Hepatic stellate cell (primary cell): Measurements from ENCODE around the gene ADD1.
"Not testable (repeated sequence)": the region's sequence is repeated elsewhere in the genome, so short reads cannot be mapped to it uniquely, and the experiment has no call there.

Experiments used
- DNase-seq: peaks from one replicate; pipeline ENCODE4 v3.0.0; 2011; ENCODE audit warnings: low spot score

ADD1 gene

DNA sequence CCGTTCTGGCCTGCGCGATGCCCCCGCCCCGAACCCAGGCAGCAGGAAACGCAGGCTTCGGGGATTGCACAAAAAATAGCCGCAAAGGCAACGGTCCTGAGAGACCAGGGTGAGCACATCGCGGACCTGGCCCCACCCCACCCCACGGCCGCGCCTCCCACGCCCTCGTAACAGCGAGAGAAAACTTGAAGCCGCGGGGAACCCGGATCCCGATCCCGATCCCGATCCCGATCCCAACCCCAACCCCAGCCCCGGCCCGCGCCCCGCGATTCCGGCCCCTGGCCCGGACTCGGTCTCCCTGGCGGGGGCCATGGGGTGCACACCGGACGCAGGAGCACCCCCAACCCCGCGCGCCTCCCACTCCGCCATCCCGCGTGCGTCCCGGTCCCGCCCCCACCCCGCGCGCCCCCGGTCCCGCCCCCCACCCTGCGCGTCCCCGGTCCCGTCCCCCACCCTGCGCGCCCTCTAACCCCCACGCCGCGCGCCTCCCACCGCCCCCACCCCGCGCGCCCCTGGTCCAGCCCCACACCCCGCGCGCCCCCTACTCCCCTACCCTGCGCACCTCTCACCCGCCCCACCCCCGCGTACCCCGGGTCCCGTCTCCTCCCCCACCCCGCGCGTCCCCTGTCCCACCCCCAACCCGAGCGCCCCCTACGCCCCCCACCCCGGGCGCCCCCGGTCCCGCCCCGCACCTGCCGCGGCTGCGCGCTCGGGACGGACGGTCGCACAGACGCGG is 90.6 kb downstream of the ADD1 start:
- DNase-seq, result peak; percentile 77

DNA sequence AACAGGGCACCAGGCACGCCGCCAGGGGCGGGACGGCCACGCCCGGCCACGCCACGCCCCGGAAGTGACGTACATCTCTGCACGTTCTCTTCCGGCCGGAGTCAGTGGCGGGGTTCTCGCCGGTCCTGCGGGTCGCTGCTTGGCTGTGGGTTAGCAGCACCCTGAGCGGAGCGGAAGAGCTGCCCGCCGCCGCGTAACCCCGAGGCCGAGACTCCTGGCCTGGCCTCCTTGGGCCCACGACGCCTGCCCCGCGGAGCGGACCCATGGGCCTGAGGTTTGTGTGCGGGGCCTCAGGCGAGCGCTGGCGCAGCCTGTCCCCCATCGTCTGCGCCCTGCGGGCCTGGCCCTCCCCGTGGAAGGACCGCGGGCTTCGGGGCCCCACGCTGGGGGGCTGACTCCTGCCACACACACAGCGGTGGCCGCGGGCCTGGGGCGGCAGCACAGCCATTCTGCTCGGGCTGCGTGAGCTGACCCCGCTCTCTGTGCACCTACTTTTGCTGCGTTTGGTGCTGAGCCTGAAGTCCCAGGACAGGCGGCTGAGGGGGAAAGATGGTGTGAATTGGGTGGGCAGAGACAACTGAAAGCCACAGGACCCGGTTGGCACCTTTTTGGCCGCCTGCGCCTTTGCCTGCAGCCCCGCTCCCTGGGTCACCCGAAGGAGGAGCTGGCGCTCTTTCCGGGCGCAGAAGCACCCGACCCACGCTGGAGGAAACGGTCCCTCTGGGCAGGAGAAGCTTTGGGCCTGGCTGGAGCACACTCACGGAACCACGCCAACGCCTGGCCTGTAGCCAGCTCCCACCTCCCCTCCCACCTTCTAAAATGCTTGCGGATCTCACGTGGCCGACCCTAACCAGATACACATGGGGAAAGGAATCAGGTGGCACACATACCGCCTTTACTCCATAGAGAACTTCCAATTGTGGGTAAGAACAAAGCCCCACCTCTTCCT is 91.4 kb downstream of the ADD1 start:
- DNase-seq, result peak; percentile 93

- no peak for DNase-seq
These were observed 92.4 kb downstream of the ADD1 start for GRCh38 chr4:2935762-2936743.

GRCh38 chr4:2936773-2937145 is 93.1 kb downstream of the ADD1 start:
- DNase-seq, result no peak

- no peak for DNase-seq
These were observed 93.7 kb downstream of the ADD1 start for GRCh38 chr4:2937146-2937857.

DNA sequence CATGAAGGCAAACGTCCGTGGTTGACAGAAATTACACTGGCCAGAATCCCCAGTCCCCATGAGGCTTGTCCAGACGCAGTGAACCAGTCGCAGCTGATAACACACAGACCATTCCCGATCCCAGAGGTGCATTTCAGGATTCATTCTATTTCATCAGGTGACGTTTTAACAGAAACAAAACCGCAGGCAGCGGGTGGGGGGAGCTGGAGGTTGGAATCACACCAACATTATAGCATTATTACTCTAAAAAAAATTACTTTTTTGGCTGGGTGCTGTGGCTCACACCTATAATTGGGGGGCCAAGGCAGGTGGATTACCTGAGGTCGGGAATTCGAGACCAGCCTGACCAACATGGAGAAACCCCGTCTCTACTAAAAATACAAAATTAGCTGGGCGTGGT is 94.3 kb downstream of the ADD1 start:
- no peak for DNase-seq

- not testable (repeated sequence) for DNase-seq
These were observed 94.8 kb downstream of the ADD1 start for GRCh38 chr4:2938411-2938810.

GRCh38 chr4:2938906-2939305 is 95.3 kb downstream of the ADD1 start:
- no peak for DNase-seq

GRCh38 chr4:2939383-2940243 is 96.0 kb downstream of the ADD1 start:
- DNase-seq, result no peak

DNA sequence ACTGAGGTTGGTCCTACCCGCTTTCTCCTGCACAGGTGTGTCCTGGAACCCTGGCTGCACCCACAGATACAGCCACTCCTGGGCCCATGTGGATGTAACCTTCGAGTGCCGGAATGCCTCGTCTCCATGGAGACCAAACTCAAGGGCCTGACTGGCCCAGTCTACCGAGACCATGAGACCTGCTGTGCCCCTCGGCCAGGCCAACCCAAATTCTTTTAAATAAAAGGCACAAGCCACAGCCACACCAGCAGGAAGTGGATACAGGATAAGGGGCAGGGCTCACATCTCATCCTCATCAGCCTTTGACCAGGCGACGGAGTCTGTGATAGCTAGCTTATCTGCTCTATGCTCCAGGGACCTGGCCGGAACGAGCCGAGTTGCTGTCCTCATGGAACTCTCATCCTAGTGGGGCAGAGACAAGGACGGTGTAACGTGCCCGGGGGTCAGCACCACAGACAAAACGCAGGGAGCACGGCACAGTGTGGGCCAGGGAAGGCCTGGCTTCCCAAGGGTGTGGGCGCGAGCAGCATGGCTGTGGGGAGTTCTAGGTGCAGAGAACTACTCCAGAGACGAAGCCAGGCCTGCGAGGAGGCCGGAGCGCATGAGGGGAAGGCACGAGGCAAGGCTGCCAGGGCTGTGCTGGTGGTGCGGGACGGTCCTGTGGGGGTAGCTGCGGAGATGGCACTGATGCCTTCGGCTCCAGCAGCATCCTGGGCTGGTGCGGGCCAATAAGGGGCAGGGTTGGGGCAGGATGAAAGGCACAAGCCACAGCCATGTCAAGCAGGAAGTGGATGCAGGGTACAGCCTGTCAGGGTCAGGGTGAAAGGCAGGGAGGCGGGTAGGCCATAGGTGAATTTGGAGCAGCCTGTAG is 96.9 kb downstream of the ADD1 start:
- no peak for DNase-seq

- DNase-seq, result no peak
These were observed 97.7 kb downstream of the ADD1 start for GRCh38 chr4:2941138-2942036.

- no peak for DNase-seq
These were observed 98.4 kb downstream of the ADD1 start for GRCh38 chr4:2942037-2942531.

- no peak for DNase-seq
These were observed 99.1 kb downstream of the ADD1 start for GRCh38 chr4:2942532-2943363.

DNA sequence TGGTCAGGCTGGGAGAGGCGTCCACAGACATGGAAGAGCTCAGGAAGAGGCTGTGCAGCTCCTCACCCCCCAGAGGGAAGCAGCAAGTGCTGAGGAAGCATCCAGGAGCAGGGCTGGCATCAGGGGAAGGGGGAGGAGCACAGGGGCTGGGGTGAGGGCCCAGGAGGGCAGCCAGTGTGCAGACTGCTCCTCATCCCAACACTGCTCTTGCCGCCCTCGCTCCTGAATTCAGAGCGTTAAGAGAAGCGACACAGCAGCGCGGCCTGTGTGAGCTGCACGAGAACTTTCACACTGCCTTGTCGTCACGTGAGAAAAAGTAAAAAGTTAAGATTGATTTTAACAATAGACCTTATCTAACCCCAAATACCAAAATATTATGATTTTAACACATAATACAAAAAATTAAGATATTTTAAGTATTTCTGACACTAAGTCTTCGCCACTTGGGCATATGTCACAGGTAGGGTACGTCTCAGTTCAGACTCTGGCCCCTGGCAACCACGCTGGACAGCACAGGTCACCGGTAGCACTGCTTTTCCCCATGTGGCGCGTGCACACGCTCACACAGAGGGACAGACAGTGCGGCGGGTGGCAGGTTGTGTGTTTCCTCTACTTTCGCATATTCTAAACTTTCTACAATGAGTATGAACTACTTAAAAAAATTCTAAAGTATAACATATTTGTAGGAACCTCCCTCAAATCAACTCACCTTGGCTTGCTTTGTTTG is 99.9 kb downstream of the ADD1 start:
- no peak for DNase-seq

GRCh38 chr4:2944091-2944482 is 100.4 kb downstream of the ADD1 start:
- no peak for DNase-seq
